Stimulated activated CD8-positive, alpha-beta memory T cell treated with anti-CD3 and anti-CD28 coated beads, Interleukin-15, amount 100 ng/mL, for 4 hours (primary cell): ENCODE results near the gene INKA2.
A peak's percentile ranks its signal among the peaks of the same experiment; 100 is the strongest.
"Not testable (repeated sequence)": the region's sequence is repeated elsewhere in the genome, so short reads cannot be mapped to it uniquely, and the experiment has no call there.

Experiments
- DNase-seq, 2 donors: peaks; one replicate each; pipeline ENCODE4 v3.0.0-alpha.2; 2020; ENCODE audit warnings: low read depth in 2 of 2

The INKA2 gene

GRCh38 chr1:111750856-111751255 lies 11.7 kb upstream of the INKA2 start:
- no peak for DNase-seq

GRCh38 chr1:111749628-111750027 lies 10.4 kb upstream of the INKA2 start:
- DNase-seq = no peak

GRCh38 chr1:111747947-111748346 lies 8.8 kb upstream of the INKA2 start:
- DNase-seq = no peak

GRCh38 chr1:111747282-111747734 lies 8.1 kb upstream of the INKA2 start:
- peak in 1 of 2 donors; percentile 50 for DNase-seq

GRCh38 chr1:111746614-111746999 lies 7.4 kb upstream of the INKA2 start:
- no peak for DNase-seq

DNA sequence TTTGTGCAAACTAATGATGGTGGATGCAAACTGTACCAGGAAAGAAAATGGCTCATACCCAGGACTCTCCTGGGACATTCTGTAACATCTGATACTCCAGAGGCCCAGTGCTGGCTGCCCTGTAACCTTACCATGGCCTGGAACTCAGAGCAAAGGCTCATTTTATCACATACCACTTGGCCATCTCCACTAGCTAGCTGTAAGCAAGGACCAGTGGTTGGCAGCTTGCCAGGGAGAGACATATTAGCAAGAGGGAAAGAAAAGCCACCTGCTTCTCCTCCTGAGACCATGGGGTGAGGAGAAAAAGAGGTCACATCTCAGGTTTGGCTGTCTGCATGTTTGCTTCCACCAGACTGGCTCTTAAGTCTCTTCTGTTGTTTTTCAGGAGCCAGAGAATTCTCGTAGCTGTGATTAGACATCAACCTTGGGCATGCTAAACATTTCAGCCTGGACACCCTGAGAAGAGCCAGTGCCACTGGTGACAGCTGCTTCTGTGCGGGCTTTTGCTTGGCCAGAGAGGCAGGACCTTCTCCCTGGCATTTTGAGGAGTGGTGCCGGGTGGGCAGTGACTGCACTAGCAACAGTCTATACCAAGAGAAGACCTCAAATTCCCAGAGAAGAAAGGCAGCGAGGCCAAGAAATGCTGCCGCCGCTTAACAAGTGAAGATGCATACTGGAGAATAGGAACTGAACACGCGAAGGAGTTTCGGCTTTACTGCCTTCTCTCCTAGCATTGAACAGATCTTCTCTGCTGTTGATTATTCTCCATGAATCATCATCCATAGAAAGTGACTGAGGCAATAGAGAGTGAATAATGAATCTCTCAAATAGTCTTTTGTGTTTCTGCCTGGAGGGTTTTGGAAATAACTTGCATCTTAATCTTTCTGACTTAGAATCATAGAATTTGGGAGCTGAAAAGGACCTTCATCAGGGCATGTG lies 6.7 kb upstream of the INKA2 start:
- DNase-seq = no peak

- DNase-seq = no peak
Observed at GRCh38 chr1:111743679-111744101, 4.5 kb upstream of the INKA2 start.

DNA sequence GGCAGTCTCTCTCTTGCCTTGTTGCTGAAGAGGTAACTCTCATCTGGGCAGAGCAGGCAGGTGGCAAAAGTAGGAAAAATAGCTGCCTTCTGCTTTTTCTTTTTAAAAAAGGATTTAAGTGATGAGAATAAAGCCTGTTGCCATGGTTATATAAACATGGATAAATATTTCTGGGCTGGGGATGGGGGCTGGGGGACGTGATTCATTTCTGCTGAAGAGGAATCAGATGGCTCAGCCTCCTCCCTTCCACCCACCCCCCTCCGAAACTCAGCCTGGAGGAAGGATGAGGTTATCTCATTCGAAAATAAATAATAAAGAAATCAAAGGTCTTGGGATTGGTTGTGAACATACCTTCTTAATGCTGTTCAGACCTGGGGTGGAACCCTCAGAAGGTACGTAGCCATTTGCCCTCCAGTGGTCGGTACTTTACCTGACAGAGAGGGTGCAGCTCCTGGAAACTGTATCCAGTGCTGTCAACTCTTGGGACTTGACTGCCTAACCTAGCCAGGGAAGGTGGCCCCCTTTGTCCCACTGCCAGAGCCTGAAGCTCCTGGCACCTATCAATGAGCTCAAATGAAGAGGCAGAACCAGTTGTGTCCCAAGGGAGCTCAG lies 3.8 kb upstream of the INKA2 start:
- DNase-seq = no peak

DNA sequence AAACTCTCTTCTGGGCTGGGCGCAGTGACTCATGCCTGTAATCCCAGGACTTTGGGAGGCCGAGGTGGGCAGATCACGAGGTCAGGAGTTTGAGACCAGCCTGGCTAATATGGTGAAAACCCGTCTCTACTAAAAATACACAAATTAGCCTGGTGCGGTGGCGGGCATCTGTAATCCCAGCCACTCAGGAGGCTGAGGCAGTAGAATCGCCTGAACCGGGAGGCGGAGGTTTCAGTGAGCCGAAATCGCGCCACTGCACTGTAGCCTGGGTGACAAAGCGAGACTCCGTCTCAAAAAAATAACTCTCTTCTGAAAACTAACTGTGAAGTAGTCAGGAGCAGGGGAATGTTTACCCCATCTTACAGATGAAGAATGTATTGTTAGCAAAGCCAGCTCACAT lies 3.1 kb upstream of the INKA2 start:
- not testable (repeated sequence) for DNase-seq

GRCh38 chr1:111739925-111740765 lies 950 bp upstream of the INKA2 start:
- DNase-seq = no peak

DNA sequence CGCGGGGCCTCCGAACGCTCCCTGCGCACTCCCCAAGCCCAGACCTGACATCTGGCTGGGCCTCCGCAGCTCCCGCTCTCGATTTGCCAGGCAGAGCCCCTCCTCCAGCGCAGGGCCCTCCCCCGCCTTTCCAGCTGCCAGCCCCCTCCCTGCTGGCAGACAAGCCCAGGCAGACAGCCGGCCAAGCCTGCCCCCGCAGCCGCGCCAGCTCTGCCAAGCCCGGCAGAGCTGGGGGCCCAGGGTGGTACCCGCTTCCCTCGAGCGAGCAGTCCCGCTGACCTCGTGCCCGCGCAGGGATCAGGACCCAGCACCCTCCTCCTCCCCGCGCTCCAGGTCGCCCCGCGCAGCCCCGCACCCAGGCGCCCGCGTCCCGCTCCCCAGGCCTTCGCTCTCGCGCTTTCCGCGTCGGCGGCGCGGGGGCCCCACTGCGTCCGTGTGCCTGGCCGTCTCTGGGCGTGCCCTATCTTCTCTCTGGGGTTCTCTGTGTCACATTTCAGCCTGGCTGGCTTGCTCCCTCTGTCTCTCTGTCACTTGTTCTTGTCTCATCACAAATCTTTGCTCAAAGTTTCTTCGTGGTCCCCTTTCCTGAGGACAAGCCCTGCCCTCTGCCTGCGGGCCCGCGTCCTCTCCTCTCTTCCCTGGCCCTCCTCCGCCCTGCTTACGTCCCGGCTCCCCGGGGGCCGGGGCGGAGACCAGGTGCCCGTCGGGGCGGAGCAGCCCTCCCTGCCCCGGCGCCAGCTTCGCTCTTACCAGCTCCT lies 580 bp downstream of the INKA2 start:
- DNase-seq = peak in 1 of 2 donors; percentile 21

DNA sequence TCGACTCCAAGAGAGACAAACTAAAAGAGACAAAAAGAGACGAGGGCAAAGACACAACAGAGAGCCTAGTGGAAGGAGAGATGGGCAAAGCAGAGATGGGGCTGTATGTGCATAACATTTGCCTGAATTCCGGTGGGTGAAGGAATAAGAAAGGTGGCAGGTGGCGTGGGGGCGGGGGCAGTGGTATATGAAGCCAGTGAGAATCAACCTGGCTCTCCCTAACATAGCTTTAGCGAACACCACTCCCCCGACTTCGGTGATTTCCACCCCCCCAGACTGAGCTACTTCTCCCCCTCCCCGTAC lies 1.1 kb downstream of the INKA2 start:
- no peak for DNase-seq

GRCh38 chr1:111737216-111738132 lies 1.7 kb downstream of the INKA2 start:
- no peak for DNase-seq

DNA sequence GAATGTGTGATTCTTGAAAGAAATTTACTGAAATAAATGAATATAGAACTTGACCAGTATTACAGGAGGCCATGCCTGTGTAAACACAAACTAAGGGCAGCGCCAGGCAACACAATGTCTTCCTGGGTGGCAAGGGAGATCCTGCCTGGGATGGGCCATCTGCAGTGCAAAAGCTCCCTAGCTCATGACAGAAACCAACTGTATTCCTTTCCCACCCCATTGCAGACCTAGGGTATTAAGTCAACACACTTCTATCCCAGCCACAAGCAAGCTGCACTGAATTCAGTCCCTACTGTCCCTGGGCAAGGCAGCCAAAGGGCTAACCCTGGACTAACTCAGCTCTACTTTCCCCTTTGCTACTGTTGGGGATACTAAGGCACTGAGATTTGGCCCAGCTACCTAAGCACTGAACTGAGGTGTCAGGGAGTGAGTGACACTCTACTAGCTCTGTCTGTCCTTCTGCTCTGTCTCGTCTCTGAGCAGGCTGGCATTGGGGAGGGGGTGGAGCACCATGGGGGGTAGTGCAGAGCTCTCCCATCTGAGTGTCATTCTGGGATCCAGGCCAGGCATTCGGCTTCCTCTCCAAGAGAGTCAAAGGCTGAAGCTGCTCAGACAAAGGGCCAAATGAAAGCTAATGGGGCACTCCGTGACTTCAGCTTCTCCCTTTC lies 2.5 kb downstream of the INKA2 start:
- DNase-seq = no peak

DNA sequence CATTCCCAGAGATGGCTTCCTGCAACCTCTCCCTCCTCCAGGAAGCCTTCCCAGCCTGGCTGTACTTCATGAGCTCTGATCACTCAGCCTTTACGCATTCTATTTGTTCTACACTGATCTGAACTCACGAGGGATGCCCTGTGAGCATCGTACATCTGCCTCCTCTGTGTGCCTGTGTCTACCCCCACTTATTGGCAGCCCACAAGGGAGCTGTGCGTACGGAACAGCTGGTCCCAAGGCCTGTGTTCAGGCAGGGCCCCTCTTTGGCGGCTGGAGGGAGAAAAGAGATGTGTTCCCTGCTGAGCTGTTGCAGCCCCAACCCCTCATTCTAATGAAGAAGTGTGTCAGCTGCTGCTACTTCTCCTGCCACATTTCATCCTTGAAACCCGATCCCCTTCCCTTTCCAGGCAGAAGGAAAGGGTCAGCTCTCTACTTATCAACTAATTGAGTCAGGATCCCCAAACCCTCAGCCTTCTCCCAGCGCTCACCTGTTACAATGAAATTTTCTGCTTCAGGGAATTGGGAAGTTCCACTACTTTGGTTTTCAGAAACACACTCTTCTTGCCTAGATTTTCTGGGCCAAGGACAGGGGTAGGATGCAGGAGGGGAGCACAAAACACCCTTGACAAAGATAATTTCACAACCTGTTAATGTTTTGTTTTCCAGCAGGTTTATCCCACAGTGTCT lies 3.2 kb downstream of the INKA2 start:
- DNase-seq = no peak

GRCh38 chr1:111735321-111735720 lies 3.9 kb downstream of the INKA2 start:
- DNase-seq = no peak

DNA sequence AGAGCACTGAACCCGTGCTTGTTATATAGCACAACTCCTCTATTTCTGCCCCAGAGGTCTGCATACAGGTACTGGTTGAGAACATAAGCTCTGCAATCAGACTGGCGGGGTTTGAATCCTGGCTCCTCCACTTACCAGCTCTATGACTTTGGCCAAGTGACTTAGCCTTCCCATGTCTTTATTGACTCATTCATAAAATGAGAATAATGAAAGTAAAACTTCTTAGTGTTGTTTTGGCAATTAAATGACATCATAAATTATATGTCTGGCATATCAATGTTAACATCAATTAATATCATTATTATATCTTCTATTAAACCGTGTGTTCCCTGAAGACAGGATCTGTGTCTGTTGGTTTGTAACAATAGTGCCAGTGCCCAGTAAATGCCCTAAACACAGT lies 4.3 kb downstream of the INKA2 start:
- no peak for DNase-seq

GRCh38 chr1:111734426-111734825 lies 4.8 kb downstream of the INKA2 start:
- DNase-seq = no peak

DNA sequence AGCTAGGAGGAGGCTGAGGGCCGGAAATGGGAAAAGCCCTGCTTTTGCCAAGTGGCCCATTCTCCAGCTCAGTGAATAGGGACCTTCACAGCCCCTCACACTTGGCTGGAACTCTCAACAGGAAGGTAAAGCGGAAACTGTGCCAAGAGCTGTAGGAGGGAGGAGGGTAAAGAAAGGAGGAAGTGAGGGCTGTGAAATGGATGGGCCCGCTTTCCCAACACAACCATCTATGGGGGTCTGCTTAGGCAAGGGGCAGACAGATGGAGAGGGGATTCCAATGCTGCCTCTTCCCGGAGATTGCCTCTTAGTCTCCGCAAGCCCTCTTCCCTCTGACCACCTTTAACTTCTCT lies 5.2 kb downstream of the INKA2 start:
- no peak for DNase-seq
